Trophoblast cell (in vitro differentiated cells and primary cell): ENCODE measurements around the gene CKM.

Experiments
- DNase-seq, 2 donors: peaks; one replicate each; pipeline ENCODE4 v3.0.0-alpha.2; 2016
- H2AFZ ChIP-seq: 2 replicates; pipeline ENCODE4 v1.6.1; 2013; ENCODE audit warnings: low read length, moderate library complexity, mild to moderate bottlenecking; ENCODE audit not compliant: insufficient read depth, poor library complexity
- H2AK5ac ChIP-seq: 2 replicates; pipeline ENCODE4 v1.6.1; 2013; ENCODE audit warnings: mild to moderate bottlenecking, low read length
- H2BK120ac ChIP-seq: 2 replicates; pipeline ENCODE4 v1.6.1; 2013; ENCODE audit warnings: low read length, mild to moderate bottlenecking, moderate library complexity; ENCODE audit not compliant: insufficient read depth, poor library complexity
- H2BK12ac ChIP-seq: 2 replicates; pipeline ENCODE4 v1.6.1; 2013; ENCODE audit warnings: mild to moderate bottlenecking, low read length, moderate library complexity
- H2BK5ac ChIP-seq: 2 replicates; pipeline ENCODE4 v1.6.1; 2013; ENCODE audit warnings: low read length, low read depth, moderate library complexity, mild to moderate bottlenecking; ENCODE audit not compliant: poor library complexity
- H3K14ac ChIP-seq: 2 replicates; pipeline ENCODE4 v1.6.1; 2013; ENCODE audit warnings: mild to moderate bottlenecking, low read length
- H3K18ac ChIP-seq: 2 replicates; pipeline ENCODE4 v1.6.1; 2013; ENCODE audit warnings: mild to moderate bottlenecking, low read length
- H3K23ac ChIP-seq: 2 replicates; pipeline ENCODE4 v1.6.1; 2013; ENCODE audit warnings: low read length
- H3K27ac ChIP-seq: 2 replicates; pipeline ENCODE4 v1.5.1; 2013; ENCODE audit warnings: low read depth, mild to moderate bottlenecking, inconsistent platforms, low read length, moderate library complexity
- H3K27me3 ChIP-seq: 2 replicates; pipeline ENCODE4 v1.6.1; 2013; ENCODE audit warnings: inconsistent platforms, mild to moderate bottlenecking, low read length, moderate library complexity; ENCODE audit not compliant: insufficient read depth
- H3K36me3 ChIP-seq, 2 experiments: 1 replicate in 1 of 2; 2 replicates in 1 of 2; pipeline ENCODE4 v1.6.1; 2013; ENCODE audit warnings: low read length in 2 of 2, mild to moderate bottlenecking in 2 of 2, moderate library complexity in 1 of 2; ENCODE audit not compliant: insufficient read depth in 2 of 2, control insufficient read depth in 1 of 2
- H3K4ac ChIP-seq: 2 replicates; pipeline ENCODE4 v1.6.1; 2013; ENCODE audit warnings: low read depth, mild to moderate bottlenecking, low read length, moderate library complexity
- H3K4me1 ChIP-seq, 2 experiments: 1 replicate in 1 of 2; 2 replicates in 1 of 2; pipeline ENCODE4 v1.6.1; 2013; ENCODE audit warnings: low read length in 2 of 2, mild to moderate bottlenecking in 2 of 2, moderate library complexity in 1 of 2; ENCODE audit not compliant: insufficient read depth in 2 of 2, control insufficient read depth in 1 of 2
- H3K4me2 ChIP-seq: 2 replicates; pipeline ENCODE4 v1.6.1; 2013; ENCODE audit warnings: inconsistent platforms, mild to moderate bottlenecking, low read length, moderate library complexity
- H3K4me3 ChIP-seq: 2 replicates; pipeline ENCODE4 v1.5.1; 2013; ENCODE audit warnings: mild to moderate bottlenecking, low read depth, low read length, inconsistent platforms
- H3K79me1 ChIP-seq: one replicate; pipeline ENCODE4 v1.6.1; 2013; ENCODE audit warnings: low read length
- H3K79me2 ChIP-seq: 2 replicates; pipeline ENCODE4 v1.6.1; 2013; ENCODE audit warnings: low read length, mild to moderate bottlenecking; ENCODE audit not compliant: control insufficient read depth, insufficient read depth, poor library complexity
- H3K9ac ChIP-seq: 2 replicates; pipeline ENCODE4 v1.6.1; 2013; ENCODE audit warnings: mild to moderate bottlenecking, low read length
- H3K9me3 ChIP-seq: 2 replicates; pipeline ENCODE4 v1.6.1; 2013; ENCODE audit warnings: low read depth, mild to moderate bottlenecking, control low read depth, inconsistent platforms, low read length; ENCODE audit not compliant: insufficient read depth
- H4K12ac ChIP-seq: 2 replicates; pipeline ENCODE4 v1.6.1; 2013; ENCODE audit warnings: low read depth, mild to moderate bottlenecking, low read length, moderate library complexity
- H4K8ac ChIP-seq: 2 replicates; pipeline ENCODE4 v1.6.1; 2013; ENCODE audit warnings: low read depth, mild to moderate bottlenecking, low read length, moderate library complexity
- H4K91ac ChIP-seq: one replicate; pipeline ENCODE4 v1.6.1; 2013; ENCODE audit warnings: low read depth, mild to moderate bottlenecking, low read length, moderate library complexity
- WGBS: extraction: QIAGEN DNeasy Blood & Tissue Kit; methylation state at CpG from one replicate; pipeline ENCODE4 v1.1.7; 2013; ENCODE audit warnings: missing lambda C conversion rate; ENCODE audit not compliant: insufficient read length, insufficient coverage; ENCODE audit errors: extremely low coverage; 5-methylcytosine and 5-hydroxymethylcytosine counted together

The CKM gene

GRCh38 chr19:45302416-45302815, 20.3 kb downstream of the CKM start:
- Histone ChIP-seq H4K12ac (no peak overlapping the region), H3K27me3 (no peaks in the 10 kb centered on the region), H2AFZ (no peak overlapping the region), H2BK120ac (no peak overlapping the region), H3K9ac (no peak overlapping the region), H3K4ac (no peak overlapping the region), H3K14ac (no peak overlapping the region), H4K91ac (no peak overlapping the region), H3K4me1 (no peaks in the 10 kb centered on the region), H3K4me2 (no peak overlapping the region), H2AK5ac (no peak overlapping the region), H3K79me1 (no peaks in the 10 kb centered on the region), H3K36me3 (peaks cover 19 to 30% of the 10 kb centered on the region in 2 experiments), H3K18ac (no peak overlapping the region), H3K9me3 (peaks cover 8% of the 10 kb centered on the region), H3K4me3 (no peak overlapping the region), H3K27ac (no peak overlapping the region), H4K8ac (no peak overlapping the region), H2BK5ac (no peak overlapping the region), H3K79me2 (no peaks in the 10 kb centered on the region), H3K23ac (no peak overlapping the region), H2BK12ac (no peak overlapping the region)
- no CpG with 5 or more reads among the region's 27 CpGs for WGBS
- no peak for DNase-seq

GRCh38 chr19:45299719-45300118, 23.0 kb downstream of the CKM start:
- H4K8ac ChIP-seq, result no peak overlapping the region
- peaks cover 30 to 34% of the 10 kb centered on the region in 2 experiments for H3K36me3 ChIP-seq
- peaks cover 4% of the 10 kb centered on the region for H3K9me3 ChIP-seq
- no peak for DNase-seq
- no peak overlapping the region for H3K9ac ChIP-seq
- H3K4me1 ChIP-seq, result no peaks in the 10 kb centered on the region
- WGBS, result no CpG with 5 or more reads among the region's 6 CpGs
- H3K27ac ChIP-seq, result no peak overlapping the region
- H2BK120ac ChIP-seq, result no peak overlapping the region
- H3K4me2 ChIP-seq, result no peak overlapping the region
- no peak overlapping the region for H3K4me3 ChIP-seq
- no peak overlapping the region for H4K91ac ChIP-seq
- no peak overlapping the region for H4K12ac ChIP-seq
- no peak overlapping the region for H3K4ac ChIP-seq
- no peak overlapping the region for H2BK5ac ChIP-seq
- no peak overlapping the region for H2BK12ac ChIP-seq
- H3K14ac ChIP-seq, result no peak overlapping the region
- H3K23ac ChIP-seq, result no peak overlapping the region
- no peak overlapping the region for H3K18ac ChIP-seq
- H3K27me3 ChIP-seq, result no peaks in the 10 kb centered on the region
- no peak overlapping the region for H2AFZ ChIP-seq
- no peaks in the 10 kb centered on the region for H3K79me1 ChIP-seq
- no peaks in the 10 kb centered on the region for H3K79me2 ChIP-seq
- H2AK5ac ChIP-seq, result no peak overlapping the region

- Histone ChIP-seq H3K79me1 (no peaks in the 10 kb centered on the region), H3K79me2 (no peaks in the 10 kb centered on the region), H3K27ac (no peak overlapping the region), H2BK5ac (no peak overlapping the region), H3K4me2 (no peak overlapping the region), H2AK5ac (no peak overlapping the region), H2BK12ac (no peak overlapping the region), H3K9ac (no peak overlapping the region), H3K4me3 (no peak overlapping the region), H3K27me3 (no peaks in the 10 kb centered on the region), H3K18ac (no peak overlapping the region), H2AFZ (no peak overlapping the region), H4K8ac (no peak overlapping the region), H4K91ac (no peak overlapping the region), H2BK120ac (no peak overlapping the region), H3K9me3 (peaks cover 2% of the 10 kb centered on the region), H3K36me3 (peaks cover 32 to 42% of the 10 kb centered on the region in 2 experiments), H4K12ac (no peak overlapping the region), H3K4ac (no peak overlapping the region), H3K14ac (no peak overlapping the region), H3K4me1 (no peaks in the 10 kb centered on the region), H3K23ac (no peak overlapping the region)
- no peak for DNase-seq
- WGBS, result no CpG with 5 or more reads among the region's 5 CpGs
These were observed 24.4 kb downstream of the CKM start for GRCh38 chr19:45298264-45298663.

GRCh38 chr19:45297674-45298073, 25.0 kb downstream of the CKM start:
- no peak overlapping the region for H2BK5ac ChIP-seq
- H3K4me2 ChIP-seq, result no peak overlapping the region
- no peak for DNase-seq
- H4K91ac ChIP-seq, result no peak overlapping the region
- no peak overlapping the region for H4K12ac ChIP-seq
- H3K27ac ChIP-seq, result no peak overlapping the region
- no peak overlapping the region for H2AFZ ChIP-seq
- peaks cover 2% of the 10 kb centered on the region for H3K9me3 ChIP-seq
- no peak overlapping the region for H3K18ac ChIP-seq
- no peak overlapping the region for H3K4ac ChIP-seq
- no peak overlapping the region for H3K9ac ChIP-seq
- peaks cover 32 to 40% of the 10 kb centered on the region in 2 experiments for H3K36me3 ChIP-seq
- no peak overlapping the region for H3K4me3 ChIP-seq
- no peak overlapping the region for H2AK5ac ChIP-seq
- H3K4me1 ChIP-seq, result no peaks in the 10 kb centered on the region
- no CpG with 5 or more reads among the region's 18 CpGs for WGBS
- H3K79me2 ChIP-seq, result no peaks in the 10 kb centered on the region
- no peak overlapping the region for H2BK120ac ChIP-seq
- H3K79me1 ChIP-seq, result no peaks in the 10 kb centered on the region
- H3K27me3 ChIP-seq, result no peaks in the 10 kb centered on the region
- no peak overlapping the region for H3K14ac ChIP-seq
- no peak overlapping the region for H2BK12ac ChIP-seq
- H3K23ac ChIP-seq, result no peak overlapping the region
- no peak overlapping the region for H4K8ac ChIP-seq
